H9 (cell line): Measurements from ENCODE around the gene MOB3C. TPM values are rescaled to one million over a fixed set of nuclear protein-coding genes. Genes with fewer than 3 reads are reported as not detected.

Experiments used
- DNase-seq: peaks from one replicate; pipeline ENCODE4 v3.0.0-alpha.2; 2017
- H2AFZ ChIP-seq: one replicate; pipeline ENCODE4 v1.6.1; 2013; ENCODE audit warnings: mild to moderate bottlenecking, low read length, control low read depth, moderate library complexity
- H2AK5ac ChIP-seq: 2 replicates; pipeline ENCODE4 v1.6.1; 2013; ENCODE audit warnings: low read length, control low read depth, mixed read lengths; ENCODE audit not compliant: insufficient read length
- H2BK120ac ChIP-seq: one replicate; pipeline ENCODE4 v1.6.1; 2013; ENCODE audit warnings: low read depth, mild to moderate bottlenecking, low read length, control low read depth, inconsistent platforms; ENCODE audit not compliant: poor library complexity, severe bottlenecking
- H2BK12ac ChIP-seq: 2 replicates; pipeline ENCODE4 v1.6.1; 2013; ENCODE audit warnings: low read length, control low read depth, mixed read lengths, low read depth; ENCODE audit not compliant: insufficient read length
- H2BK15ac ChIP-seq: 2 replicates; pipeline ENCODE4 v1.6.1; 2013; ENCODE audit warnings: low read depth, low read length, control low read depth
- H2BK20ac ChIP-seq: one replicate; pipeline ENCODE4 v1.6.1; 2013; ENCODE audit warnings: low read depth, mild to moderate bottlenecking, low read length, control low read depth, inconsistent platforms; ENCODE audit not compliant: poor library complexity, severe bottlenecking
- H2BK5ac ChIP-seq: 2 replicates; pipeline ENCODE4 v1.6.1; 2013; ENCODE audit warnings: low read length, control low read depth, mixed read lengths; ENCODE audit not compliant: insufficient read length
- H3K14ac ChIP-seq: 2 replicates; pipeline ENCODE4 v1.6.1; 2013; ENCODE audit warnings: low read length, control low read depth; ENCODE audit not compliant: insufficient read depth
- H3K18ac ChIP-seq: 2 replicates; pipeline ENCODE4 v1.6.1; 2013; ENCODE audit warnings: low read depth, mild to moderate bottlenecking, mixed read lengths, low read length, control low read depth; ENCODE audit not compliant: insufficient read length
- H3K23ac ChIP-seq: 2 replicates; pipeline ENCODE4 v1.6.1; 2013; ENCODE audit warnings: low read length, control low read depth, mixed read lengths, low read depth; ENCODE audit not compliant: insufficient read length
- H3K23me2 ChIP-seq: 2 replicates; pipeline ENCODE4 v1.6.1; 2013; ENCODE audit warnings: low read depth, mild to moderate bottlenecking, mixed read lengths, low read length, control low read depth; ENCODE audit not compliant: insufficient read length, poor library complexity, severe bottlenecking
- H3K27ac ChIP-seq: 2 replicates; pipeline ENCODE4 v1.5.1; 2013; ENCODE audit warnings: low read length, control low read depth, mixed read lengths, low read depth; ENCODE audit not compliant: insufficient read length
- H3K27me3 ChIP-seq: 2 replicates; pipeline ENCODE4 v1.6.1; 2013; ENCODE audit warnings: low read length, control low read depth, inconsistent platforms; ENCODE audit not compliant: insufficient read depth
- H3K4ac ChIP-seq: 2 replicates; pipeline ENCODE4 v1.6.1; 2013; ENCODE audit warnings: low read depth, mild to moderate bottlenecking, control low read depth, inconsistent platforms, low read length, moderate library complexity
- H3K4me1 ChIP-seq: 2 replicates; pipeline ENCODE4 v1.6.1; 2013; ENCODE audit warnings: low read length, control low read depth, inconsistent platforms; ENCODE audit not compliant: insufficient read depth
- H3K4me2 ChIP-seq: 2 replicates; pipeline ENCODE4 v1.6.1; 2013; ENCODE audit warnings: low read length, control low read depth, mixed read lengths; ENCODE audit not compliant: insufficient read length, insufficient read depth
- H3K56ac ChIP-seq: 2 replicates; pipeline ENCODE4 v1.6.1; 2013; ENCODE audit warnings: low read depth, mild to moderate bottlenecking, mixed read lengths, low read length, control low read depth; ENCODE audit not compliant: insufficient read length
- H3K79me1 ChIP-seq: 2 replicates; pipeline ENCODE4 v1.6.1; 2013; ENCODE audit warnings: low read depth, mild to moderate bottlenecking, moderate library complexity, low read length, control low read depth, inconsistent platforms; ENCODE audit not compliant: insufficient read depth, poor library complexity, severe bottlenecking
- H3K79me2 ChIP-seq: 2 replicates; pipeline ENCODE4 v1.6.1; 2013; ENCODE audit warnings: low read length, control low read depth, inconsistent platforms; ENCODE audit not compliant: insufficient read depth
- H3K9ac ChIP-seq: 2 replicates; pipeline ENCODE4 v1.6.1; 2013; ENCODE audit warnings: low read length, control low read depth, mixed read lengths; ENCODE audit not compliant: insufficient read length; ENCODE audit errors: extremely low read depth
- H3K9me3 ChIP-seq: one replicate; pipeline ENCODE4 v1.6.1; 2013; ENCODE audit warnings: low read depth, low read length, inconsistent platforms; ENCODE audit not compliant: control insufficient read depth
- H3T11ph ChIP-seq: one replicate; pipeline ENCODE4 v1.6.1; 2013; ENCODE audit warnings: mild to moderate bottlenecking, low read length, control low read depth, inconsistent platforms
- H4K20me1 ChIP-seq: one replicate; pipeline ENCODE4 v1.6.1; 2013; ENCODE audit not compliant: control insufficient read depth, insufficient read length, insufficient read depth
- H4K5ac ChIP-seq: 2 replicates; pipeline ENCODE4 v1.6.1; 2013; ENCODE audit warnings: low read depth, mild to moderate bottlenecking, mixed read lengths, low read length, control low read depth; ENCODE audit not compliant: insufficient read length
- H4K8ac ChIP-seq: replicated peaks from 2 replicates; pipeline ENCODE4 v1.6.1; 2013; ENCODE audit warnings: low read length, control low read depth, mixed read lengths, low read depth; ENCODE audit not compliant: insufficient read length
- H4K91ac ChIP-seq: 2 replicates; pipeline ENCODE4 v1.6.1; 2013; ENCODE audit warnings: low read depth, mild to moderate bottlenecking, moderate library complexity, mixed read lengths, low read length, control low read depth; ENCODE audit not compliant: insufficient read length
- H3K27ac Mint-ChIP-seq, 3 experiments: 2 replicates in 2 of 3; 3 replicates in 1 of 3; pipeline ENCODE4 v1.8.0; 2020 to 2021; ENCODE audit warnings: mixed read lengths in 3 of 3, mild to moderate bottlenecking in 1 of 3, moderate library complexity in 1 of 3
- H3K27me3 Mint-ChIP-seq: 2 replicates; pipeline ENCODE4 v1.8.0; 2021; ENCODE audit warnings: low read depth, mild to moderate bottlenecking, moderate library complexity, mixed read lengths
- H3K36me3 Mint-ChIP-seq, 3 experiments: 2 replicates in 2 of 3; 3 replicates in 1 of 3; pipeline ENCODE4 v1.8.0; 2020 to 2021; ENCODE audit warnings: low read depth in 3 of 3, mixed read lengths in 3 of 3; ENCODE audit not compliant: insufficient read depth in 1 of 3
- H3K4me1 Mint-ChIP-seq, 2 experiments: 2 replicates each; pipeline ENCODE4 v1.8.0; 2020; ENCODE audit warnings: mixed read lengths in 2 of 2
- H3K4me3 Mint-ChIP-seq, 2 experiments: 2 replicates in 1 of 2; 3 replicates in 1 of 2; pipeline ENCODE4 v1.8.0; 2020 to 2021; ENCODE audit warnings: mild to moderate bottlenecking in 2 of 2, mixed read lengths in 2 of 2, moderate library complexity in 1 of 2
- H3K9me3 Mint-ChIP-seq, 2 experiments: 2 replicates in 1 of 2; 3 replicates in 1 of 2; pipeline ENCODE4 v1.8.0; 2020; ENCODE audit warnings: mild to moderate bottlenecking in 2 of 2, mixed read lengths in 2 of 2, moderate library complexity in 1 of 2
- CTCF ChIP-seq: fragments of 200-600 bp; sonication (generic); conservative IDR thresholded peaks from 3 replicates; pipeline ENCODE4 v1.8.0; 2021; ENCODE audit warnings: antibody characterized with exemption, mild to moderate bottlenecking
- WGBS: extraction: QIAGEN DNeasy Blood & Tissue Kit; methylation state at CpG from one replicate; pipeline ENCODE4 v1.1.7; 2013; ENCODE audit warnings: missing lambda C conversion rate, low lambda C conversion rate, mixed read lengths; ENCODE audit not compliant: insufficient read length; ENCODE audit errors: extremely low coverage; 5-methylcytosine and 5-hydroxymethylcytosine counted together
- total RNA-seq: library from RNA; stranded (reverse); gene quantifications from 2 replicates; pipeline ENCODE4 v1.2.1, GENCODE V29; 2021

Gene MOB3C
- total RNA-seq, 1 experiment from 2014 or later = 3.2 TPM

GRCh38 chr1:46657775-46658174 lies 41.2 kb upstream of the MOB3C start:
- no peaks in the 10 kb centered on the region; a peak in 1 of 5 replicates for H3K9me3 Mint-ChIP-seq
- no peak overlapping the region for H4K91ac ChIP-seq
- H2AK5ac ChIP-seq = no peak overlapping the region
- H3K23ac ChIP-seq = no peak overlapping the region
- no peaks in the 10 kb centered on the region for H3K23me2 ChIP-seq
- H3K56ac ChIP-seq = no peak overlapping the region
- no peaks in the 10 kb centered on the region for H3K4me1 ChIP-seq
- WGBS = no CpG with 5 or more reads among the region's 1 CpG
- H3K4me3 Mint-ChIP-seq = no peak overlapping the region
- H2AFZ ChIP-seq = no peak overlapping the region
- no peak overlapping the region for H3K27ac ChIP-seq
- H3K18ac ChIP-seq = no peak overlapping the region
- TF ChIP-seq CTCF = no peak
- no peak overlapping the region for H3K4me2 ChIP-seq
- H3T11ph ChIP-seq = no peak overlapping the region
- no peak overlapping the region for H3K27ac Mint-ChIP-seq
- H4K8ac ChIP-seq = no peak overlapping the region
- no peaks in the 10 kb centered on the region for H3K27me3 ChIP-seq
- no peaks in the 10 kb centered on the region for H3K27me3 Mint-ChIP-seq
- no peak overlapping the region for H3K14ac ChIP-seq
- no peaks in the 10 kb centered on the region for H3K4me1 Mint-ChIP-seq
- H3K79me2 ChIP-seq = no peaks in the 10 kb centered on the region
- no peak overlapping the region for H2BK20ac ChIP-seq
- DNase-seq = no peak
- H3K4ac ChIP-seq = no peak overlapping the region
- no peak overlapping the region for H2BK120ac ChIP-seq
- H4K5ac ChIP-seq = no peak overlapping the region
- H2BK15ac ChIP-seq = no peak overlapping the region
- H2BK5ac ChIP-seq = no peak overlapping the region
- H3K9ac ChIP-seq = no peak overlapping the region
- no peaks in the 10 kb centered on the region for H3K9me3 ChIP-seq
- peaks cover 14 to 46% (median 36%) of the 10 kb centered on the region in 3 experiments; a peak in 6 of 7 replicates for H3K36me3 Mint-ChIP-seq
- no peak overlapping the region for H2BK12ac ChIP-seq
- no peaks in the 10 kb centered on the region for H3K79me1 ChIP-seq
- no peaks in the 10 kb centered on the region for H4K20me1 ChIP-seq
